Left ventricle myocardium inferior (tissue), 1 donor: ENCODE data around the gene B3GNT9. TPM values are rescaled to one million over a fixed set of nuclear protein-coding genes. Genes with fewer than 3 reads are reported as not detected.

Experiments
- DNase-seq: peaks from one replicate; pipeline ENCODE4 v3.0.0-alpha.2; 2020
- H3K27ac ChIP-seq: fragments of 200-600 bp; replicated peaks from 2 replicates; pipeline ENCODE4 v1.8.0; 2021
- H3K27me3 ChIP-seq: fragments of 200-600 bp; 2 replicates; pipeline ENCODE4 v1.8.0; 2021; ENCODE audit warnings: low read depth
- H3K36me3 ChIP-seq: fragments of 200-600 bp; 2 replicates; pipeline ENCODE4 v1.8.0; 2021
- H3K4me1 ChIP-seq: fragments of 200-600 bp; 2 replicates; pipeline ENCODE4 v1.8.0; 2021
- H3K4me3 ChIP-seq: fragments of 200-600 bp; 2 replicates; pipeline ENCODE4 v1.8.0; 2021; ENCODE audit warnings: mild to moderate bottlenecking, moderate library complexity
- H3K9me3 ChIP-seq: fragments of 200-600 bp; replicated peaks from 2 replicates; pipeline ENCODE4 v1.8.0; 2021
- intact Hi-C: fragments of 100-400 bp; cut with micrococcal nuclease; formaldehyde crosslinking; loops from one replicate; pipeline ENCODE4 v1.11.0; 2022
- total RNA-seq: library from RNA; stranded (reverse); fragmentation: NEBNext Ultra II Directional; extraction: Animal tissue kit (Norgen Biotek cat#: 25700); gene quantifications from one replicate; pipeline ENCODE4 v1.2.1, GENCODE V29; 2021
- TF ChIP-seq, protein P1 (sequence below): fragments of 200-600 bp; IDR thresholded peaks from 2 replicates; pipeline ENCODE4 v1.8.0; 2021; ENCODE audit warnings: antibody characterized with exemption, mild to moderate bottlenecking, borderline replicate concordance
- donor health status: DM: no; HTN: yes; CAD: no; lungs with severe emphysema.

Gene B3GNT9
- total RNA-seq, 1 donor from 2014 or later: 9.8 TPM

- Histone ChIP-seq H3K4me3 (peak overlapping the region; percentile 86), H3K9me3 (no peaks in the 10 kb centered on the region), H3K27ac (peak overlapping the region; percentile 88), H3K4me1 (peaks cover 48% of the 10 kb centered on the region), H3K36me3 (peaks cover 42% of the 10 kb centered on the region), H3K27me3 (no peaks in the 10 kb centered on the region)
- TF ChIP-seq, protein P1, sequence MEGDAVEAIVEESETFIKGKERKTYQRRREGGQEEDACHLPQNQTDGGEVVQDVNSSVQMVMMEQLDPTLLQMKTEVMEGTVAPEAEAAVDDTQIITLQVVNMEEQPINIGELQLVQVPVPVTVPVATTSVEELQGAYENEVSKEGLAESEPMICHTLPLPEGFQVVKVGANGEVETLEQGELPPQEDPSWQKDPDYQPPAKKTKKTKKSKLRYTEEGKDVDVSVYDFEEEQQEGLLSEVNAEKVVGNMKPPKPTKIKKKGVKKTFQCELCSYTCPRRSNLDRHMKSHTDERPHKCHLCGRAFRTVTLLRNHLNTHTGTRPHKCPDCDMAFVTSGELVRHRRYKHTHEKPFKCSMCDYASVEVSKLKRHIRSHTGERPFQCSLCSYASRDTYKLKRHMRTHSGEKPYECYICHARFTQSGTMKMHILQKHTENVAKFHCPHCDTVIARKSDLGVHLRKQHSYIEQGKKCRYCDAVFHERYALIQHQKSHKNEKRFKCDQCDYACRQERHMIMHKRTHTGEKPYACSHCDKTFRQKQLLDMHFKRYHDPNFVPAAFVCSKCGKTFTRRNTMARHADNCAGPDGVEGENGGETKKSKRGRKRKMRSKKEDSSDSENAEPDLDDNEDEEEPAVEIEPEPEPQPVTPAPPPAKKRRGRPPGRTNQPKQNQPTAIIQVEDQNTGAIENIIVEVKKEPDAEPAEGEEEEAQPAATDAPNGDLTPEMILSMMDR: no peak
- DNase-seq: no peak
- intact Hi-C loops: no loop called here
Measured at GRCh38 chr16:67192781-67193361, 42.1 kb upstream of the B3GNT9 start.

- peaks cover 42% of the 10 kb centered on the region for H3K4me1 ChIP-seq
- intact Hi-C loops: no loop called here
- TF ChIP-seq, protein P1: no peak
Measured at GRCh38 chr16:67191995-67192681, 41.3 kb upstream of the B3GNT9 start, which contains the start of gene E2F4. Gene E2F4, plus strand, starts transcription at chr16:67192155. Its CDS starts 73 bp downstream, at chr16:67192228.

DNA sequence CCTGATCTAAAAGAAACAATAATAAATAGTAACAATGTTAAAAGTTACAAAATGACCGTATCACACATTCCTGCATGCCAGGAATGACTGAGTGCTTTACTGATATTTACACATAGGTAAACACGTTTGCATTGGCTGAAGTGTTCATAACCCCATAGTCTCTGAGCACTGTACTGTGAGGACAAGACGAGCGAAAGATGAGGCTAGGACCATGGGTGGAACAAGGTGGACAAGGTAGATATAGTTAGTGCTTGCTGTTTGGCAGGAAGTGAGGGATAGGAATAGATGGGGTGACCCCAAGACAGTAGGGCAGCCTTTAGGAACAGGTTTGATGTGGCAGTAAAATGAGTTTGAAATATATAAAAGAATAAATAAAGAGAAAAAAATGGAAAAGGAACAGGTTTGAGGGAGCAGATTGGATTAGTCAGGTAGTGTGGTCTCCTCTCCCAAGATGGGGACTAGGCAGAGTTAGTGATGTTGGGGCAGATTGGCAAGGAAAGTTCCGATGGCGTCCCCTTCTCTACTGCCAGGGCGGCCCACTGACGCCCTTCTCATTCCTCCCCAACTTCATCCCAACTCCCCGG, 40.7 kb upstream of the B3GNT9 start:
- Histone ChIP-seq H3K27ac (peak overlapping the region; percentile 88), H3K27me3 (no peaks in the 10 kb centered on the region), H3K9me3 (no peaks in the 10 kb centered on the region), H3K4me3 (peak overlapping the region; percentile 86), H3K36me3 (peaks cover 29% of the 10 kb centered on the region), H3K4me1 (peaks cover 42% of the 10 kb centered on the region)
- intact Hi-C loops: no loop called here
- DNase-seq: no peak
- TF ChIP-seq, protein P1: no peak

More at GRCh38 chr16:67191995-67192681, 41.3 kb upstream of the B3GNT9 start, which contains the start of gene E2F4:
- Histone ChIP-seq H3K9me3 (no peaks in the 10 kb centered on the region), H3K36me3 (peaks cover 35% of the 10 kb centered on the region), H3K4me3 (peak within 1 kb of the TSS; percentile 86), H3K27ac (peak within 1 kb of the TSS; percentile 88), H3K27me3 (no peaks in the 10 kb centered on the region)
- peak; percentile 90 for DNase-seq

DNA sequence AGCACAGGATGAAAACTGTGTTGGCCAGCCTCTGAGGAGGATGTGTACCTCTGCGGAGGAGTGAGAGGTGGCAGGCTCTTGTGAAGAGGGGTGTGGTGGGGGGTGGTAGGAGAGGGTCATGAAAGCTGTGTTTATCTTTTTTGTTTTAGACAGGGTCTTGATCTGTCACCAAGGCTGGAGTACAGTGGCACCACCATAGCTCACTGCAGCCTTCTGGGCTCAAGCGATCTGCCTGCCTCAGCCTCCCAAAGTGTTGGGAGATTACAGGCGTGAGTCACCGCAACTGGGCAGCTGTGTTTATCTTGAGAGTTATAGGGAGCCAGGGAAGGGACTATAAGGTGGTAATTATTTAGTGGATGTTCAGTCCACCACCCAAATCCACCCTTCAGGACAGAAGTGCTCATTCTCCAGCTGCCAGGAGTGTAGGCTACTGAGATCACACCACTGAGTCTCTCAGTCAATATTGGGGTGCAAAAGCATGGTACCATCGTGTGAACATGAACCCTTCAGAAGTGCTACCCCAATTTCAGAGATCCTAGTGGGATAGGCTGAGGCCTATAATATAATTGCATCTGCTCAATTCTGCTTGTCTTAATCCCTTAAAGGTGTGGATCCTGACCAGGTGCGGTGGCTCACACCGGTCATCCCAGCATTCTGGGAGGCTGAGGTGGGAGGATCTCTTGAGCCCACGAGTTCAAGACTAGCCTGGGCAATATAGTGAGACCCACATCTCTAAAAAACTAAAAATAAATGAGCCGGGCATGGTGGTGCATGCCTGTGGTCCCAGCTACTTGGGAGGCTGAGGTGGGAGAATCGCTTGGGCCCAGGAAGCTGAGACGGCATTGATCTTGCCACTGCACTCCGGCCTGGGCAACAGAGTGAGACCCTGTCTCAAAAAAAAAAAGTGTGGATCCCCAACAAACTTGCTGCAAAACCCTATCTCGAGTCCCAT, 39.9 kb upstream of the B3GNT9 start:
- Histone ChIP-seq H3K36me3 (peaks cover 21% of the 10 kb centered on the region), H3K4me1 (peaks cover 48% of the 10 kb centered on the region), H3K27ac (peak overlapping the region; percentile 88), H3K27me3 (no peaks in the 10 kb centered on the region), H3K9me3 (no peaks in the 10 kb centered on the region), H3K4me3 (peak overlapping the region; percentile 53)
- TF ChIP-seq, protein P1: no peak
- intact Hi-C loops: no loop called here
- no peak for DNase-seq

- H3K27ac ChIP-seq: peak within 1 kb of the TSS; percentile 88
- no peaks in the 10 kb centered on the region for H3K27me3 ChIP-seq
- DNase-seq: no peak
- H3K4me3 ChIP-seq: peak within 1 kb of the TSS; percentile 53
- H3K36me3 ChIP-seq: peaks cover 14% of the 10 kb centered on the region
- no peaks in the 10 kb centered on the region for H3K9me3 ChIP-seq
- TF ChIP-seq, protein P1: no peak
- peaks cover 54% of the 10 kb centered on the region for H3K4me1 ChIP-seq
- intact Hi-C loops: no loop called here
Measured at GRCh38 chr16:67190041-67190440, 39.2 kb upstream of the B3GNT9 start, which contains the start of gene EXOC3L1. Gene EXOC3L1, minus strand, starts transcription at chr16:67190136. Its CDS starts 460 bp downstream, at chr16:67189676.
